HepG2 (cell line): ENCODE data around the gene KIAA2012. TPM values are rescaled to one million over a fixed set of nuclear protein-coding genes. Genes with fewer than 3 reads are reported as not detected.

Experiments used
- ATAC-seq: fragments of 200-7000 bp; cut with Tn5 transposase; 3 replicates; pipeline ENCODE4 v1.9.1; 2020; ENCODE audit warnings: mild to moderate bottlenecking, moderate library complexity
- BruUV-seq: library from RNA; stranded (reverse); fragments of 400-500 nt; replicated peaks from 2 replicates; lab custom pipeline; 2021; lab: Mats Ljungman, UMichigan
- CTCF ChIA-PET: fragments of 300-600 bp; formaldehyde crosslinking; extraction: SDS; loops from one replicate; lab custom pipeline; 2021; ENCODE audit warnings: low total read pairs, inconsistent platforms, low intra/inter-chr PET ratio; lab: Yijun Ruan, JAX
- POLR2A ChIA-PET: fragments of 350-600 bp; sonication (Branson Sonifier 250); formaldehyde crosslinking; loops from one replicate; lab custom pipeline; 2020; ENCODE audit warnings: antibody characterized with exemption, inconsistent platforms; lab: Yijun Ruan, JAX
- DNase-seq: peaks from one replicate; pipeline ENCODE4 v3.0.0-alpha.2; 2015; ENCODE audit warnings: low spot score
- FAIRE-seq: peaks from 3 replicates; lab custom pipeline; 2011; peaks lifted over from hg19 to GRCh38; lab: Jason Lieb, UNC
- H2AFZ ChIP-seq: one replicate; pipeline ENCODE4 v1.6.1; 2011; ENCODE audit warnings: low read length, inconsistent platforms
- H3K27ac ChIP-seq: fragments of 300-600 bp; 3 replicates; pipeline ENCODE4 v1.8.0; 2011; ENCODE audit warnings: mixed run types, mild to moderate bottlenecking, mixed read lengths, low read length, inconsistent platforms; ENCODE audit not compliant: insufficient read depth; ENCODE audit errors: extremely low read length
- H3K27me3 ChIP-seq, 2 experiments: fragments of 200-600 bp in 1 of 2; 2 replicates in 1 of 2; 3 replicates in 1 of 2; pipeline versions ENCODE4 v1.6.0 to v1.8.0; 2011; ENCODE audit warnings: low read length in 2 of 2, mild to moderate bottlenecking in 2 of 2, moderate library complexity in 2 of 2, inconsistent platforms in 1 of 2; ENCODE audit not compliant: insufficient read depth in 2 of 2, control insufficient read depth in 1 of 2
- H3K36me3 ChIP-seq, 2 experiments: fragments of 200-600 bp in 1 of 2; replicated peaks in 1 of 2; 2 replicates in 1 of 2; 3 replicates in 1 of 2; pipeline versions ENCODE4 v1.5.1 to v1.8.0; 2011; ENCODE audit warnings: low read length in 2 of 2, inconsistent platforms in 1 of 2; ENCODE audit not compliant: insufficient read depth in 2 of 2, control insufficient read depth in 1 of 2
- H3K4me1 ChIP-seq: 2 replicates; pipeline ENCODE4 v1.5.1; 2012; ENCODE audit warnings: low read length, inconsistent platforms; ENCODE audit not compliant: insufficient read depth
- H3K4me2 ChIP-seq: 2 replicates; pipeline ENCODE4 v1.6.0; 2011; ENCODE audit warnings: low read depth, low read length, inconsistent platforms
- H3K4me3 ChIP-seq, 3 experiments: fragments of 200-600 bp in 1 of 3; sonication (generic), shearing (Covaris generic) in 1 of 3; replicated peaks in 1 of 3; 2 replicates each; pipeline ENCODE4 v1.5.1; 2011 to 2016; ENCODE audit warnings: low read length in 3 of 3, inconsistent platforms in 2 of 3, low read depth in 2 of 3, mild to moderate bottlenecking in 2 of 3, control low read depth in 1 of 3, mixed read lengths in 1 of 3; ENCODE audit not compliant: insufficient read depth in 1 of 3
- H3K79me2 ChIP-seq: one replicate; pipeline ENCODE4 v1.6.1; 2011; ENCODE audit warnings: low read length, inconsistent platforms; ENCODE audit not compliant: insufficient read depth
- H3K9ac ChIP-seq: 2 replicates; pipeline ENCODE4 v1.6.0; 2011; ENCODE audit warnings: mild to moderate bottlenecking, low read depth, low read length, inconsistent platforms; ENCODE audit not compliant: insufficient read depth
- H3K9me3 ChIP-seq: 2 replicates; pipeline ENCODE4 v1.5.1; 2012; ENCODE audit warnings: mild to moderate bottlenecking, low read length
- H4K20me1 ChIP-seq: 2 replicates; pipeline ENCODE4 v1.6.0; 2011; ENCODE audit warnings: inconsistent platforms, mild to moderate bottlenecking, low read length, moderate library complexity; ENCODE audit not compliant: insufficient read depth
- ATF2 ChIP-seq: sonication (generic); formaldehyde crosslinking; IDR thresholded peaks from 2 replicates; pipeline ENCODE4 v1.4.0; 2020; ENCODE audit warnings: missing genetic modification reagents
- ETV5 ChIP-seq: IDR thresholded peaks from 2 replicates; pipeline ENCODE4 v1.6.1; 2018; ENCODE audit warnings: missing biosample characterization, missing genetic modification reagents, inconsistent platforms, borderline replicate concordance
- KLF12 ChIP-seq: sonication (generic); formaldehyde crosslinking; IDR thresholded peaks from 2 replicates; pipeline ENCODE4 v1.4.0; 2020; ENCODE audit warnings: missing genetic modification reagents, borderline replicate concordance
- MED13 ChIP-seq: sonication (generic); formaldehyde crosslinking; IDR thresholded peaks from 2 replicates; pipeline ENCODE4 v1.5.0; 2020; ENCODE audit warnings: missing genetic modification reagents
- PAX8 ChIP-seq: sonication (generic); formaldehyde crosslinking; IDR thresholded peaks from 2 replicates; pipeline ENCODE4 v1.8.0; 2022; ENCODE audit warnings: mild to moderate bottlenecking, missing genetic modification reagents, borderline replicate concordance
- ZMYM4 ChIP-seq: sonication (generic); formaldehyde crosslinking; IDR thresholded peaks from 2 replicates; pipeline ENCODE4 v1.8.1; 2023; ENCODE audit warnings: mild to moderate bottlenecking, missing genetic modification reagents
- ZNF207 ChIP-seq: fragments of 450-650 bp; IDR thresholded peaks from 2 replicates; pipeline ENCODE4 v1.6.1; 2016; ENCODE audit warnings: antibody characterized with exemption, borderline replicate concordance
- ZNF414 ChIP-seq: sonication (generic); formaldehyde crosslinking; IDR thresholded peaks from 2 replicates; pipeline ENCODE4 v1.5.0; 2020; ENCODE audit warnings: missing genetic modification reagents
- ZNF891 ChIP-seq: sonication (generic); formaldehyde crosslinking; IDR thresholded peaks from 2 replicates; pipeline ENCODE4 v1.5.0; 2020; ENCODE audit warnings: mild to moderate bottlenecking, missing genetic modification reagents
- whole genome bisulfite sequencing: methylation state at CpG from one replicate; pipeline ENCODE4 v1.1.6; 2017; ENCODE audit warnings: low lambda C conversion rate; 5-methylcytosine and 5-hydroxymethylcytosine counted together
- in situ Hi-C: cut with HindIII; loops from 2 replicates; pipeline ENCODE4 v1.10.0; 2017; ENCODE audit warnings: low pct_unique_long_range_greater_than_20kb; ENCODE audit not compliant: extremely low pct_ligation_motif_present
- intact Hi-C: fragments of 100-400 bp; cut with micrococcal nuclease; formaldehyde crosslinking; loops from one replicate; pipeline ENCODE4 v1.10.0; 2022; ENCODE audit not compliant: unreplicated experiment
- polyA plus RNA-seq, 8 experiments: library from polyadenylated mRNA; depleted of rRNA in 3 of 8; stranded (reverse) in 7 of 8; unstranded in 1 of 8; fragments of >200 nt; fragmentation: Illumina TruSeq in 4 of 8; extraction: Trizol in 4 of 8; gene quantifications; 2 replicates each; pipeline versions ENCODE4 v1.2.1 to v1.2.3, GENCODE V29; 2011 to 2016; ENCODE audit warnings: low read depth in 4 of 8, missing spikeins in 1 of 8, mixed read lengths in 1 of 8; ENCODE audit not compliant: insufficient read depth in 1 of 8
- total RNA-seq, 5 experiments: library from RNA; depleted of rRNA; stranded (reverse); fragments of >200 nt; fragmentation: Illumina TruSeq; extraction: Trizol; gene quantifications; 2 replicates each; pipeline ENCODE4 v1.2.3, GENCODE V29; 2016; ENCODE audit warnings: low read depth in 1 of 5
- TF ChIP-seq, protein P1 (sequence below): sonication (generic); formaldehyde crosslinking; IDR thresholded peaks from 2 replicates; pipeline ENCODE4 v1.4.0; 2020; ENCODE audit warnings: missing genetic modification reagents

The KIAA2012 gene
- total and polyA plus RNA-seq, 2 of the 13 experiments (the other 11 are each of a cell fraction or from before 2014, with no cell fraction given), result not detected

DNA sequence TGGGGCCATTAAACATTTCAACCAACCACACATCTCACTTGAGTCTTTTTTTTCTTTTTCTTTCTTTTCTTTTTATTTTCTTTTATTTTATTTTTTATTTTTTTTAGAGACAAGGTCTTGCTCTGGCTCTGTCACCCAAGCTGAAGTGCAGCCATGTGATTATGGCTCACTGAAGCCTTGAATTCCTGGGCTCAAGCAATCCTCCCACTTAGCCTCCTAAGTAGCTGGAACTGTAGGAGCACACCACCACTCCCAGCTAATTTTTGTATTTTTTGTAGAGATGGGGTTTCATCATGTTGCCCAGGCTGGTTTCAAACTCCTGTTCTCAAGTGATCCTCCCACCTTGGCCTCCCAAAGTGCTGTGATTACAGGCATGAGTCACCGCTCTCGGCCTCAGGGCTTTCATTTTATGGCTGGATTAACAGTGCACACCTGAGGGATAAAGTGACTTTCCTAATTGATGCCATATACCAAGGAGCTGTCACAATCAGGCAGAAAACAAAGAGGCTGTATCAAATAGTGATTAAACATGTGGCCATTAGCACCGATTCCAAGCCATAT, 21.5 kb downstream of the KIAA2012 start:
- in situ Hi-C loops, result no loop called here
- Histone ChIP-seq H3K79me2 (no peaks in the 10 kb centered on the region), H3K9me3 (no peaks in the 10 kb centered on the region)
- TF ChIP-seq ETV5 (CRISPR knock-in tag), result no peak
- TF ChIP-seq MED13, result no peak
- TF ChIP-seq ATF2 (CRISPR knock-in tag), result no peak
- TF ChIP-seq ZMYM4 (CRISPR knock-in tag), result no peak
- TF ChIP-seq ZNF207, result no peak
- TF ChIP-seq, all 625 proteins: peak for 0
- H3K9ac ChIP-seq, result no peak overlapping the region
- no TSS peak for BruUV-seq
- CTCF ChIA-PET, result no interaction called here
- H3K4me3 ChIP-seq, result no peak overlapping the region
- H3K4me1 ChIP-seq, result no peaks in the 10 kb centered on the region
- no peak for FAIRE-seq
- 19% methylated on average over 3 of the region's 3 CpGs for WGBS
- DNase-seq, result no peak
- no peaks in the 10 kb centered on the region for H3K36me3 ChIP-seq
- H3K27me3 ChIP-seq, result no peaks in the 10 kb centered on the region; a peak in 1 of 5 replicates
- H4K20me1 ChIP-seq, result no peaks in the 10 kb centered on the region
- intact Hi-C loops, result no loop called here
- no peak for ATAC-seq
- POLR2A ChIA-PET, result no interaction called here
- H2AFZ ChIP-seq, result no peak overlapping the region
- H3K4me2 ChIP-seq, result no peak overlapping the region
- no peak overlapping the region for H3K27ac ChIP-seq

GRCh38 chr2:202095235-202095634, 22.2 kb downstream of the KIAA2012 start:
- Histone ChIP-seq H3K36me3 (no peaks in the 10 kb centered on the region), H4K20me1 (no peaks in the 10 kb centered on the region), H3K4me3 (no peak overlapping the region), H3K4me2 (no peak overlapping the region), H2AFZ (no peak overlapping the region), H3K27me3 (no peaks in the 10 kb centered on the region; a peak in 1 of 5 replicates), H3K9me3 (no peaks in the 10 kb centered on the region), H3K79me2 (no peaks in the 10 kb centered on the region), H3K4me1 (no peaks in the 10 kb centered on the region), H3K27ac (no peak overlapping the region), H3K9ac (no peak overlapping the region)
- ATAC-seq (no peak), DNase-seq (no peak), FAIRE-seq (no peak)
- POLR2A ChIA-PET, result no interaction called here
- BruUV-seq, result no TSS peak
- in situ Hi-C loops (no loop called here), intact Hi-C loops (no loop called here)
- CTCF ChIA-PET, result no interaction called here
- TF ChIP-seq, protein P1, sequence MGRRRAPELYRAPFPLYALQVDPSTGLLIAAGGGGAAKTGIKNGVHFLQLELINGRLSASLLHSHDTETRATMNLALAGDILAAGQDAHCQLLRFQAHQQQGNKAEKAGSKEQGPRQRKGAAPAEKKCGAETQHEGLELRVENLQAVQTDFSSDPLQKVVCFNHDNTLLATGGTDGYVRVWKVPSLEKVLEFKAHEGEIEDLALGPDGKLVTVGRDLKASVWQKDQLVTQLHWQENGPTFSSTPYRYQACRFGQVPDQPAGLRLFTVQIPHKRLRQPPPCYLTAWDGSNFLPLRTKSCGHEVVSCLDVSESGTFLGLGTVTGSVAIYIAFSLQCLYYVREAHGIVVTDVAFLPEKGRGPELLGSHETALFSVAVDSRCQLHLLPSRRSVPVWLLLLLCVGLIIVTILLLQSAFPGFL (CRISPR knock-in tag), result no peak
- TF ChIP-seq KLF12 (no peak), ZNF891 (no peak), ZNF414 (CRISPR knock-in tag) (no peak), PAX8 (CRISPR knock-in tag) (no peak)
